Measurements from ENCODE around the gene PAPPA. TPM values are rescaled to one million over a fixed set of nuclear protein-coding genes. Genes with fewer than 3 reads are reported as not detected.

PAPPA gene
- total RNA-seq, 1 donor from 2014 or later = 1.1 TPM

- intact Hi-C loops (cut with DNase I) = no loop called here
- no peak for ATAC-seq
Measured at GRCh38 chr9:116451500-116452115, 298.0 kb downstream of the PAPPA start.

More at GRCh38 chr9:116451500-116452115, 298.0 kb downstream of the PAPPA start:
- DNase-seq (ENCODE audit: missing footprints) = no peak

Measured in Right ventricle myocardium inferior (tissue), 1 donor.